Measurements from ENCODE around the gene PACRG.

DNA sequence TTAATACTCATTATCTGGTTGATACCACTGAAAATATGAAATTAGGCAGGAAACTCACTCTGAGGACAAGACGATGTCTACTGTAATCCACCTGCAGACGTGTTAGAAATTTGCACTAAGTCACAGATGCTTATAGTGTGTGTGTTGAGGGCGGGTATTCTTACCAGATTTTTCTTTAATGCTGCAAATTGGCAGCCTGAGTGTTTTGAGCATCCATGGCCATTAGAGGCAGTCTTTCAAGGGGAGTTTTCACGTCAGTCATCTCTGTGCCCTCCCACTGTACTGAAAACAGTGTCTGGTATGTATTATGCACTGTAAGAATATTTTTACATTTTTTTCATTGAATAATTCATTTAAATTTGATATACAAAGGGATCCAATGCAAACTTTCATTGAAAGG, 420.2 kb downstream of the PACRG start:
- TF ChIP-seq, protein P1, sequence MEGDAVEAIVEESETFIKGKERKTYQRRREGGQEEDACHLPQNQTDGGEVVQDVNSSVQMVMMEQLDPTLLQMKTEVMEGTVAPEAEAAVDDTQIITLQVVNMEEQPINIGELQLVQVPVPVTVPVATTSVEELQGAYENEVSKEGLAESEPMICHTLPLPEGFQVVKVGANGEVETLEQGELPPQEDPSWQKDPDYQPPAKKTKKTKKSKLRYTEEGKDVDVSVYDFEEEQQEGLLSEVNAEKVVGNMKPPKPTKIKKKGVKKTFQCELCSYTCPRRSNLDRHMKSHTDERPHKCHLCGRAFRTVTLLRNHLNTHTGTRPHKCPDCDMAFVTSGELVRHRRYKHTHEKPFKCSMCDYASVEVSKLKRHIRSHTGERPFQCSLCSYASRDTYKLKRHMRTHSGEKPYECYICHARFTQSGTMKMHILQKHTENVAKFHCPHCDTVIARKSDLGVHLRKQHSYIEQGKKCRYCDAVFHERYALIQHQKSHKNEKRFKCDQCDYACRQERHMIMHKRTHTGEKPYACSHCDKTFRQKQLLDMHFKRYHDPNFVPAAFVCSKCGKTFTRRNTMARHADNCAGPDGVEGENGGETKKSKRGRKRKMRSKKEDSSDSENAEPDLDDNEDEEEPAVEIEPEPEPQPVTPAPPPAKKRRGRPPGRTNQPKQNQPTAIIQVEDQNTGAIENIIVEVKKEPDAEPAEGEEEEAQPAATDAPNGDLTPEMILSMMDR (IDR thresholded peaks at IDR 0.05) = no peak
- TF ChIP-seq EP300 (IDR thresholded peaks at IDR 0.05) (no peak), POLR2A (IDR thresholded peaks at IDR 0.05) (no peak)

Data from ovary (tissue), 3 donors.